ENCODE results near the gene CACNB4.

CACNB4 gene

GRCh38 chr2:151978709-151979108 is 120.1 kb downstream of the CACNB4 start:
- DNase-seq (ENCODE audit: extremely low read depth in 1 of 2, low read depth in 1 of 2) = no peak

GRCh38 chr2:151977631-151978030 is 121.2 kb downstream of the CACNB4 start:
- no peak for DNase-seq (ENCODE audit: extremely low read depth in 1 of 2, low read depth in 1 of 2)

- no peak for DNase-seq (ENCODE audit: extremely low read depth in 1 of 2, low read depth in 1 of 2)
Observed at GRCh38 chr2:151976945-151977353, 121.9 kb downstream of the CACNB4 start.

GRCh38 chr2:151975460-151976414 is 123.1 kb downstream of the CACNB4 start:
- no peak for DNase-seq (ENCODE audit: extremely low read depth in 1 of 2, low read depth in 1 of 2)

GRCh38 chr2:151974988-151975387 is 123.9 kb downstream of the CACNB4 start:
- no peak for DNase-seq (ENCODE audit: extremely low read depth in 1 of 2, low read depth in 1 of 2)

GRCh38 chr2:151973901-151974199 is 125.0 kb downstream of the CACNB4 start:
- no peak for DNase-seq (ENCODE audit: extremely low read depth in 1 of 2, low read depth in 1 of 2)

- DNase-seq (ENCODE audit: extremely low read depth in 1 of 2, low read depth in 1 of 2) = no peak
Observed at GRCh38 chr2:151973013-151973900, 125.6 kb downstream of the CACNB4 start.

GRCh38 chr2:151972241-151973012 is 126.4 kb downstream of the CACNB4 start:
- no peak for DNase-seq (ENCODE audit: extremely low read depth in 1 of 2, low read depth in 1 of 2)

GRCh38 chr2:151971301-151972051 is 127.4 kb downstream of the CACNB4 start:
- no peak for DNase-seq (ENCODE audit: extremely low read depth in 1 of 2, low read depth in 1 of 2)

- no peak for DNase-seq (ENCODE audit: extremely low read depth in 1 of 2, low read depth in 1 of 2)
Observed at GRCh38 chr2:151968770-151969470, 129.9 kb downstream of the CACNB4 start.

GRCh38 chr2:151967829-151968722 is 130.8 kb downstream of the CACNB4 start:
- DNase-seq (ENCODE audit: extremely low read depth in 1 of 2, low read depth in 1 of 2) = no peak

- no peak for DNase-seq (ENCODE audit: extremely low read depth in 1 of 2, low read depth in 1 of 2)
Observed at GRCh38 chr2:151965884-151966283, 133.0 kb downstream of the CACNB4 start.

- no peak for DNase-seq (ENCODE audit: extremely low read depth in 1 of 2, low read depth in 1 of 2)
Observed at GRCh38 chr2:151961558-151961957, 137.3 kb downstream of the CACNB4 start.

- DNase-seq (ENCODE audit: extremely low read depth in 1 of 2, low read depth in 1 of 2) = no peak
Observed at GRCh38 chr2:151959238-151959637, 139.6 kb downstream of the CACNB4 start.

- DNase-seq (ENCODE audit: extremely low read depth in 1 of 2, low read depth in 1 of 2) = no peak
Observed at GRCh38 chr2:151953467-151953866, 145.4 kb downstream of the CACNB4 start.

GRCh38 chr2:151952691-151953456 is 146.0 kb downstream of the CACNB4 start:
- no peak for DNase-seq (ENCODE audit: extremely low read depth in 1 of 2, low read depth in 1 of 2)

- no peak for DNase-seq (ENCODE audit: extremely low read depth in 1 of 2, low read depth in 1 of 2)
Observed at GRCh38 chr2:151947813-151948165, 151.1 kb downstream of the CACNB4 start.

All from activated CD8-positive, alpha-beta memory T cell treated with anti-CD3 and anti-CD28 coated beads for 1 hour (primary cell).